H4 (cell line): ENCODE results near the gene TRAFD1. TPM values are rescaled to one million over a fixed set of nuclear protein-coding genes. Genes with fewer than 3 reads are reported as not detected.

Experiments used
- DNase-seq: peaks from one replicate; pipeline ENCODE4 v3.0.0-alpha.2; 2015; ENCODE audit warnings: low spot score
- total RNA-seq: library from RNA; depleted of rRNA; stranded (reverse); fragments of >200 nt; shearing (Covaris generic); gene quantifications from 2 replicates; pipeline ENCODE4 v1.2.3, GENCODE V29; 2014

The TRAFD1 gene
- total RNA-seq, 1 experiment from 2014 or later, result 34.7 TPM

GRCh38 chr12:112175361-112176155 lies 50.2 kb downstream of the TRAFD1 start:
- DNase-seq, result no peak

DNA sequence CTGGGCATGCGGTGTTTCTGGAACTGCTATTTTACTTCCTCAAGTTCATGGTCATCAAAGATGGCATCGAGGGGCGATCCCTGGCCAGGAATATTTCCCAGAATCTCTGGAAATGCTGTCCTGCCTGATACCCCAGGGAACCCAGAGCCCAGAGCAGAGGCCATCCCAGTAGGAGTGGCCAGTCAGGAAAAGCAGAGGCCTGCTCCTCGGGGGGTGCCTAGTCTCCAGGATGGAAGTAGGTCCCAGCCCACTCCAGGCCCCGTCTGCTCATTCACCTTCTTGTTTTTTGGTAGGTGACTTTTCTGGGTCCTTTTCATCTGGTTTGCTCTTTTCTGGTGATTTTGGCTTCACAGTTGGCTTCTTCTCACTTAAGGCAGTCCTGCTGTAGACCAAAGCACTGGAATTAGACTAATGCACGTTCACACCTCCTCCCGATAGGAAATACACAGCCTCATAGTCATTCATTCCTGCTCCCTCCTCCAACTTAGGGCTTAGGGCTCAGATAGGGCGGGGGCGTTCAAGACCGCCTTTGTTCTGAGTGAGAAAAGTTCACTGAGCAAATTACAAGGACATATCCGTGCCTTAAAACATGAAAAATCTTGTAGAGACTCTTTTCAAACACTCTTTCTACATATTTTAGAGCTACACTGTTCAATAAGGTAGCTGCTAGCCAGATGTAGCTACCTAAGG lies 51.1 kb downstream of the TRAFD1 start:
- no peak for DNase-seq

GRCh38 chr12:112178796-112179195 lies 53.4 kb downstream of the TRAFD1 start:
- no peak for DNase-seq

DNA sequence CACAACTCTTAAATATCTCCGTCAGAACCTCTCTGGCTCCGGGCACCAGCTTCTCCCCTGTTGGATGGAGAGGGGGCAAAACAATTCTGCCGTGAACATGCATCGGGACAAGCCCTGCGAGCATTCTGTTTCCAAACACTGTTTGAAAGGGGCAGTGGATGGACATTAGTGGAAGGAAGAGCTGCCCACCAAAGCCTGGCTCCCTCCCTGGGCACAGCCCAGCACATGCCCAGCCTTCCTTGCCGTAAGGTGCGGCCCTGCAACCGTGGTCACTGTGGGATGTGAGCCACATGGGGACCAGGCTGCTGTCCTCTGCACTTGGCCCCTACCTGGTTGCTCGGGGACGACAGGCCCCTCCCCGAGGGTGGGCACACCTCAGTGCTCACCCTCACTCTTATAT lies 54.0 kb downstream of the TRAFD1 start:
- DNase-seq, result no peak

- DNase-seq, result no peak
These were observed 54.6 kb downstream of the TRAFD1 start for GRCh38 chr12:112179916-112180315.

DNA sequence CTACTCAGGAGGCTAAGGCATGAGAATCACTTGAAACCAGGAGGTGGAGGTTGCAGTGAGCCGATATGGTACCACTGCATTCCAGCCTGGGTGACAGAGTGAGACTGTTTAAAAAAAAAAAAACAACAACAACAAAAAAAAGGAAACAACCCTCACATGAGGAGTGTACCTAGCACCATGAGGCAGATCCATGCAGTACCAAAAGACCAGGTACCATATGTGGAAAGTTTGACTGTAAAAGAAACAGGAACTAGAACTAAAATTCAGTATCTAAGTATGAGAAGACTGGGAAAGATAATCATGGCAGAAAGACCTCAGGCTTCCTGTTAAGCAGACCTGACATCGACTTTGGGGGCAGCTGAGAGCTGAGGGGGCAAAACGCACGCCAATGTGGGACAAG lies 55.1 kb downstream of the TRAFD1 start:
- DNase-seq, result no peak

GRCh38 chr12:112182499-112182898 lies 57.1 kb downstream of the TRAFD1 start:
- no peak for DNase-seq

GRCh38 chr12:112183141-112184021 lies 58.0 kb downstream of the TRAFD1 start:
- no peak for DNase-seq

DNA sequence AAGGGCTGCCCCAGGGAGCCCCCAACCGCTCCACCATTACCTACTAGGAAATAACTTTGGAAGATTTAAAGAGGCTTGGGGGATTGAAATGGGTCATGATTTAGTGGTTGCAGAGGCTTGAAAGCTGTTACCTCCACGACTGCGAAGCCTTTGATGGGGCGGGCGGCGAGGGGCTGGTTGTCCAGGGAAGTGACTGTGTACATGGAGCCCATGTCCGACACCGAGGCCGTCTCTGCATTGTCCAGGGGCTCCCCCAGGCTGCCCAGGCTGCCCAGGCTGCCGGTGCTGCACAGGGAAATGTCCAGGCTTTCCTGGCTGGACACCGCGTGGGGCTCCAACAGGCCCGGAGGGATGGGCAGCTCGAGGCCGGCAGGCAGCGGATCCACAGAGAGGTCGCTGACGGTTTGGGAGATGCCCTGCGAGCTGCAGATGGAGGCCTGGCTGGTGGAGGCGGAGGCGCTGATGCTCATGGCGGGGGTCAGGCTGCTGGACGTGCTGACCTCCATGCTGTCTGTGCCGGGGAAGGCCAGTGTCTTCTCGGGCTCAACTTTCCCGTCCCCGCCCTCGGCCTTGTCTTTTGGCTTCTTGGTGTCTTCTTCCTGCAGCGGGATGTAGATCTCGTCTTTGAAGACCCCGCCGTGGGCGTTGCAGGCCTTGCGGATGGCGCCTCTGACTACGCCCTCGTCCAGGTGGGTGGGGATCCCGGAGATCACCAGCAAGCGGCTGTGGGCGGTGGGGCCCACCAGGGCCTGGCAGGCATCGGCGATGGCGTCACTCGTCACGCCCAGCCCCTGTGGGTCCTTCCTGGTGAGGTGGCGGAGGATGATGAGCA lies 58.9 kb downstream of the TRAFD1 start:
- DNase-seq, result no peak

DNA sequence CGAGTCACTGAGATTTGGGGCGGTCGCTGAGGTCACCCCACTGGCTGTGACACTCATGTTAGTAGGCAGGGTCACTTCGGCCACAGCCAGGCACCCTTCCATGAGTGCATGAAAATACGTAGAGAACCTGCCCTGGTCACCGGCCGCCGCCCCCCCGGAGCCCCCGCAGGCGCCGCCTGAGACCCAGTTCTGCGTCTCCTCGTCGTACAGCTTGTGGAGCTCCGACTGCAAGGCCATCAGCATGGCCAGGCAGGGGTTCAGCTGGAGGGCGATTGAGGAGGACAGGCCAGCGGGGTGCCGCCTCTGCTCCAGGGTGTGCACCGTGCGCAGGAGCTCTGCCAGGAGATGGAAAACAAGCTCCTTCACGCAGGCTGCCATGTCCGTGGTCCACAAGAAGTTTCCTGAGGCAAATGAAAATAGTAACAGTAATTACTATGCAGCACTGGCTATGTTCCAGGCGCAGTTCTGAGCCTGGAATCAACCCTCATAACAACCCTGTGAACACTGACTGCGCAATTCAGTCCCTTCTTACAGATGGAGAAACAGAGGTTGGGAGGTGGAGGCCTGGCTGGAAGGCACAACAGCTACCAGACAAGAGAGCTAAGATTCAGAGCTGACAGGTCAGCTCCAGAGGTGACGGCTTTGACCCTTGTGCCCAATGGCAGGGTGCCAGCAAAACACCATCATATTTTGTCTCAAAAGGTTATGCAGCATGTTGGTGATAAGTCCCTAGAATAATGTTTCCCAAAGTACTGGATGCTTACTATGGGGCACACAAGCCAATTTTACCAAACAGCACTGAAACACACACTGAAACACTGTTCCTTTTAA lies 59.9 kb downstream of the TRAFD1 start:
- DNase-seq, result no peak

DNA sequence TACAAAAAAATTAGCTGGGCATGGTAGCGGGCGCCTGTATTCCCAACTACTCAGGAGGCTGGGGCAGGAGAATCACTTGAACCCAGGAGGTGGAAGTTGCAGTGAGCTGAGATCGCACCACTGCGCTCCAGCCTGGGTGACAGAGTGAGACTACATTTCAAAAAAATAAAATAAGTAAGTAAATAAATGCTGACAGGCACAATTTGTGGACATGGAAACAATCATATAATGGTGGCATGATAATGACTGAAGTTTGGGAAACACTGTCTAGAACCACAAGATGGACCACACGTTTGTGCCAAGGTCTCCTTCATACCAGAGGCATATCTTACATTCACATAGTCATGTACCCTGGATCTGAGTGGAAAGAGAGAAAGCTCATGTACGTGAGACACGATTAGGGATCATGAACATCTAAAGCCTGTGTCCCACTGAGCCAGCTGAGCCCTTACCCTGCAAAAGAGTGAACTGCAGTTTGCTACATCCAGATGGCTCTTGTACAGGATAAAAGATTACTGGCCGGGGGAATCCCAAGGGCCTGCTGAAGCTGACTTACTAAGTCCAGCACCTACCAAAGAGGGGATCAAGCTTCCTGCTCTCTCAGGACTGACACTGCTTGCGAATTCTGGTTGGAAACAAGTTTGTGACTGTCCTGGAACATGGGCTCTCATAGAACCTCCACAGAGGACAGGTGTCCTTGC lies 62.9 kb downstream of the TRAFD1 start:
- DNase-seq, result no peak

GRCh38 chr12:112190231-112191025 lies 65.1 kb downstream of the TRAFD1 start:
- DNase-seq, result no peak

- DNase-seq, result no peak
These were observed 65.8 kb downstream of the TRAFD1 start for GRCh38 chr12:112191201-112191600.

DNA sequence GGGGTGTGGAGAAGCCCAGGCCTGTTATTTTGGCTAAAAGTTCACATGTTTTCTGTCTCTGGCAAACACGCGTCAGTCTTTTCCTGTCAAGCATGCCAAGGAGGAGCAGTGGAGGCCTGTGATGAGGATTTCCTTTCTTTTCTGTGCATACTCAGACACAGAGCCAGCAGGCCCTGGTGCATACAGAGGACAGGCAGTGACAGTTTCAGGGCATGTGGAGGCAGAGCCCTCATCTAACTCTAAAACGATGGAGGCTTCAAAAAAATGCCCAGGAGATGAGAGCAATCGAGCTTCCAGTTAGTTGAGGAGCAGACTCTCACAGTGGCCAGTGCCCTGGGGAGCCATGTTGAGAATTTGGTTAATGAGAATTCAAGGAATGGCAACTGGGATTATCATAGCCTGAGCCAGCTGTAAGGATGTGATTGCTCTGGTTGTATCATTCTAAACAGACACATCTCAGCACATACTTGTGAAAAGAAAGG lies 66.5 kb downstream of the TRAFD1 start:
- no peak for DNase-seq

DNA sequence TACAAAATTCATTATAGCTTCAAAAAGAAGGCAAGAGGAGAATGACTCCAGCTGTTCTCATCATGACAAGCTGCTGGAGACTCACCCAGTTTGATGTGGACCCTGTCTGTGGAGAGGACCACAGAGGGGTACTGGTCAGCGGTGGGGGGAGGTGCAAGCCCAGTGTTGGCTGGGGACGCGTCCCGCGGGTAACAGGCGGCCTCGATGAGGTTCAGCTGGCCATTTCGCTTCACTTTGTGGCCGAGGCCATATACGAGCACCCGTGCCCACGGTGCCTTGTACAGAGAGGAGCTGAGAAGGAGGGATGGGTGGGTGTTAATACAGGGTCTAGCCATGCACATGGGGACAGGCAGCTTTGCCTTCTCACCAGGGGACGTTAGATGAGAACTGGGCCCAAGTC lies 67.1 kb downstream of the TRAFD1 start:
- DNase-seq, result no peak

DNA sequence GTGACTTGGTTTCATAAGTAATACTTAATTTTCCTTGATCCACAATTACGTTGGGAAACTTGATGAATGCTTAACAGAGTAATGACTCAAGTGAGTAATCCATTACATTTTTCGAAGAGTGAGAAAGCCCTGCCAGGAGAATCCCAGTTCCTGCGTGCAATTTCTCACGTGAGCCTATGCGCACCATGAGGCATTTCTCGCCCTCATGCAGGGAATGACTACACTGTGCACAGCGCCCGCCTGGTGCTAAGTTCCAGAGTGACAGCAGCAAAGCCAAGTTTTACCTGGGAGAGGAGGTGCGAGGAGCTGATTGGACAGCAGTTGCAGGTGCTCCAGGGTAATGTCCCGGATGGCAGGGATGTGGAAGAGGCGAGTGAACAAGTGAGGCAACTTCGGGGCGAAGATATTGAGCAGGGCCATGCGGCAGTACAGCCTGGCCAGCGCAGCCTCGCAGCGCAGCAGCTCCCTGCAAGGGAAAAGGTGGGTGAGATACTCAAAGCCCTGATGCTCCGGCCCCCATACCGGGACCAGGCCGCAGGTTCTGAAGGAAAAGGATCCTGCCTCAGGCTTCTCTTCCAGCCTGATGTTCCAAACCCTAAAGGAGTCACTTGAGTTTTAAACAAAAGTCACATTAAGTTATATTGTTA lies 69.4 kb downstream of the TRAFD1 start:
- no peak for DNase-seq

DNA sequence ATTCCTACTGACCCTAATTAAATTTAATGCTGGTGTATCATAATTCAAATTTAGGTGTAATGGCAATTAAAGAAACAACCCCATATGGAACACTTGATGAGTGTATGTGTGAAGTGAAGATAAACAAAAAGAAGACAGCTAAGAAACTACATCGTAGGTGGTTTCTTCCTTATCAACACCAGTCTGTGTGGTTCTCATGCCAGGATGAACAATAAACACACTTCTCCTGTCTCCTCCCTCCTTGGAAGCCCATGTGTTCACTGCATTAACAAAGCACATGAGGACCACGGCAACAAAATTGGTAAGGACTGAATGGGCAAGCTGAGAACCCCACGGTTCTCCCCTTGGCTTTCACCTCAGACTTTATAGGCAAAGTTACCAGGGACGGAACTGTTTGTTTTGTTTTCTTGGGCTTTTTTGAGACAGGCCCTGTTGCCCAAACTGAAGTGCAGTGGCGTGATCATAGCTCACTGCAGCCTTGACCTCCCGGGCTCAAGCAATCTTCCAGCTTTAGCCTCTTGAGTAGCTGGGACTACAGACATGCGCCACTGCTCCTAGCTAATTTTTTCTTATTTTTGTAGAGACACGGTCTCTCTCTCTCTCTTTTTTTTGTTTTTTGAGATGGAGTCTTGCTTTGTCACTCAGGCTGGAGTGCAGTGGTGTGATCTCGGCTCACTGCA lies 71.0 kb downstream of the TRAFD1 start:
- no peak for DNase-seq
